Measurements from ENCODE around the gene MGAT5B.

MGAT5B gene

GRCh38 chr17:76879691-76880090 lies 11.5 kb downstream of the MGAT5B start:
- DNase-seq (ENCODE audit: low read depth in 3 of 3): no peak

GRCh38 chr17:76880268-76880667 lies 12.1 kb downstream of the MGAT5B start:
- DNase-seq (ENCODE audit: low read depth in 3 of 3): no peak

DNA sequence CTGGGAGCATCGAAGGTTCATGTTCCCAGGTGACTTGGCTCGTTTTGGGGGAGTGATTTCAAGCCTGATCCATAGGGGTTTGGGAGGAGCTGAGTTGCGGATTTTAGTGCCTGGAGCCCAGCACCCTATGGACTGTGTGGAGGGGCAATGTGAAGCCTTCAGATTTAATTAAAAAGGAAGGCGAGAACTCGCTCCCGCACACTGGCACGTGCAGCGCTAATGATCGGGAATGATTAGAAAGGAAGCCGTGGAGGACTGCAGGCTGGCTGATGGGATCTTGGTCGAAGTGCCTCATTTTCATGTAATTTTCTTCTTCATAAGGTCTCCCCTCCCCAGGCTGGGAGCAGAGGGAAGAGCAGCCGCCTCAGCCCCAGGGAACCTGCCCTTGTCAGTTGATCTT lies 12.8 kb downstream of the MGAT5B start:
- DNase-seq (ENCODE audit: low read depth in 3 of 3): no peak

DNA sequence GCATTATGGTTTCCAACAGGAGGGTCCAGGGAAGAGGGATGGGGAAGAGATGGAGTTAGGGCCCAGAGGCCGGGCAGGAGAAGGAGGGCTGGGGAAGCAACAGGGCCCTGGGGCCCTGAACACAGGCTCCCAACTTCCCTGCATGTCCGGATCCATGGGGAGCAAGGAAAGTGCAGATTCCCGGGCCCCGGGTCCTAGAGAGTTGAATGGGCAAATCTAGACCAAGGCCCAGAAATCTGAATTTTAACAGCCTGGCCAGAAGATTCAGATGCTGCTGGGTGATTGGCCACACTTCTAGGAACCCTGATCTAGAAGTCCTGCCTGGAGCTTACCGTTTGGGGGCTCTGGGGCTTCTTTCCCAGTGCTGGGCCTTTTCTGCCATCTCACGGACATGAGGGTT lies 13.2 kb downstream of the MGAT5B start:
- no peak for DNase-seq (ENCODE audit: low read depth in 3 of 3)

GRCh38 chr17:76881966-76882365 lies 13.8 kb downstream of the MGAT5B start:
- DNase-seq (ENCODE audit: low read depth in 3 of 3): no peak

GRCh38 chr17:76883744-76884525 lies 15.7 kb downstream of the MGAT5B start:
- DNase-seq (ENCODE audit: low read depth in 3 of 3): no peak

DNA sequence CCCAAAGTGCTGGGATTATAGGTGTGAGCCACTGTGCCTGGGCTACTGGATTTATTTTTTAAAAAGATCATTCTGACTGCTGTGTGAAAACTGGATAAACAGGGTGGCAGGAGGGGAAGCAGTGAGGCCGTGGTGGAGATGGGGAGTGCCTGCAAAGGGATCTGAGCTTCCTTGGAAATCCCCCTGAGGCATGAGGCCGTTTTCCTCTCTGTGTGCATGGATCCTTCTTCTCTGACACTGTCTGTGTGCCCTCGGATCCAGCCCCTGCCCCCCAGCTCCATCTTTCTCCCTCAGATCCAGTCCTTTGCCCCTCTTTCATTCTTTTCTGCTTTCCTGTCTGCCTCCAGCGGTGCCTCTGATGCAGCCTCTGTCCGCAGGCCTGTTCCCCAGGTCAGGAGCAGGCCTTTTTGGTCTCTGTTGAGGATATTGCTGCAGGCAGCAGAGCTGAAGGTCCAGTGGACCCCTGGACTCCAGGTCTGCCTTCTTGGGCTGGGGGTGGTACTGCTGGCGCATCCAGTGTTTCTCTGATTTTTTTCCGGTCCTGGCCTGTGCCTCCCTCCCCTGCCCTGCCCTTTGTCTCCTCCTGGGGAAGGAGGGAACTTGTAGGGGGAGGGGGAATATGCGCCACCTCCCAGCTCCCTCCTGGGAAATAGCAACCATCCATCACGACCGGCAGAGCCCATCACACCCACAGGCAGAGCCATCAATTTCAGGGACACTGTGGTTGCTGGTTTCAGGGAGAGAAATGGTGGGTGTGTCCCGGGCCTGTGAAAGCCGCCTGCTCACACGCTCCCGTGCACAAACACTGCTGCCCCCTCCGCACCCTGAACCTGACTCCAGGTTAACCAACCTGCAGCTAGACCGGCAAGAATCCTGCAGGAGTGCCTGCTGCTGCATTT lies 17.0 kb downstream of the MGAT5B start:
- DNase-seq (ENCODE audit: low read depth in 3 of 3): no peak

- no peak for DNase-seq (ENCODE audit: low read depth in 3 of 3)
These were observed 17.7 kb downstream of the MGAT5B start for GRCh38 chr17:76885894-76886290.

- DNase-seq (ENCODE audit: low read depth in 3 of 3): no peak
These were observed 18.2 kb downstream of the MGAT5B start for GRCh38 chr17:76886395-76886794.

DNA sequence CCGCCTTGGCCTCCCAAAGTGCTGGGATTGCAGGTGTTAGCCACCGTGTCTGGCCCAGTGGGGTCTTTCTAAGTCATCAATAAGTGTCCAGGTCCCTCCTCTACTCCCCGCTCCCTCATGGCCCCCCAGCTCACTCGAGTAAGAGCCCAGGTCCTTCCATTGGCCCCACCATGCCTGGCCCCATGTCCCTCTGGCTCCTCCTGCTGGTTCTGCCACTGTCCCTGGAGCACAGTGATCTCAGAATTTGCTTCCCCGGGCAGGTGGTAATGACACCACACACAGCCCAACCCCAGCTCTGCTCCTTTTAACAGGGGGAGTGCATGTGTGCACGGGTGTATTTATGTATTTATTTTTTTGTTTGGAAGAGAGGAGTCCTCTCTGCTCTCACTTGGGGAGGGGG lies 19.6 kb downstream of the MGAT5B start:
- no peak for DNase-seq (ENCODE audit: low read depth in 3 of 3)

GRCh38 chr17:76888661-76889060 lies 20.5 kb downstream of the MGAT5B start:
- DNase-seq (ENCODE audit: low read depth in 3 of 3): no peak

GRCh38 chr17:76889323-76889722 lies 21.1 kb downstream of the MGAT5B start:
- DNase-seq (ENCODE audit: low read depth in 3 of 3): no peak

- no peak for DNase-seq (ENCODE audit: low read depth in 3 of 3)
These were observed 24.1 kb downstream of the MGAT5B start for GRCh38 chr17:76892329-76892728.

DNA sequence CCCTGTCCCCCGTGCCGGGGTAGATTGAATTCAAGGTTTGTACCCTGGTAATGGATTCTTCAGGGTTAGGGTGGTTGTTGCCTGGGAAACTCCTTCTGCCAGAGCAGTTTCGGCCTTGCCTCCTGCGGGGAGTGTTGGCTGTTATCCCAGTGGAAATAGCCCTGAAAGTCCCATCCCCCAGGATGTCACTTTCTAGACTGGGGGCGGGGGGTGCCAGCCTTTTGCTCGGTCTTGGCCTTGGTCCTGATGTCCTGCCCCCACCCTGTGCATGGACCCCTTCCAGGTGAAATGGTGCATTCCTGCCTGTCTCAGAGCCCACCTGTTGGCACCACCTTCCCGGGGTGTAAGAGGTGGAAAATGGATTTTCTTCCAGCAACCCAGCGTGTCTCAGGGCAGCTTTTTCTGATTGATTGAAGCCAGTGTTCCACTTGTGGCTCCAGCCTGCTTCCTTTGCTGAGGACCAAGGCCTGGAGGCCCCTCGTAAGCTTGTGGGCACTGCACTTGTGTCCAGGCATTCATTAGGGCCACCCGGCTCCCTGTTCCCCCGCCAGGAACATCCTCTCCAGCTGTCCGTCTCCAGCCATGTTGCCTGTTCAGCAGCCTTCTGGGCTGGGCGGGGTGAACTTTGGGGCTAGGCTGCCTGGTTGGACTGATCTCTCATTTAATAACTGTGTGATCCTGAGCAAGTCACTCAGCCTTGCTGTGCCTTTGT lies 25.6 kb downstream of the MGAT5B start:
- DNase-seq (ENCODE audit: low read depth in 3 of 3): no peak

DNA sequence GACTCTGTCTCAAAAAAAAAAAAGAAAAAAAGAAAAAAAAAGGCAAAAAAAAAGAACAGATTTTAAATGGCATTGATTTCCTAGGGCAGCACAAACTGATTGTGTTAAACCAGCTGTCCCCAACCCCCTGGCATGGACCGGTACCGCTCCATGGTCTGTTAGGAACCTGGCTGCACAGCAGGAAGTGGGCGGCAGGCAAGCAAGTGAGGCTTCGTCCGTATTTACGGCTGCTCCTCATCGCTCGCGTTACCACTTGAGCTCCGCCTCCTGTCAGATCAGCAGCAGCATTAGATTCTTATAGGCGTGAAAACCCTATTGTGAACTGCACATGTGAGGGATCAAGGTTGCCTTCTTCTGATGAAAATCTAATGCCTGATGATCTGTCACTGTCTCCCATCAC lies 26.6 kb downstream of the MGAT5B start:
- no peak for DNase-seq (ENCODE audit: low read depth in 3 of 3)

DNA sequence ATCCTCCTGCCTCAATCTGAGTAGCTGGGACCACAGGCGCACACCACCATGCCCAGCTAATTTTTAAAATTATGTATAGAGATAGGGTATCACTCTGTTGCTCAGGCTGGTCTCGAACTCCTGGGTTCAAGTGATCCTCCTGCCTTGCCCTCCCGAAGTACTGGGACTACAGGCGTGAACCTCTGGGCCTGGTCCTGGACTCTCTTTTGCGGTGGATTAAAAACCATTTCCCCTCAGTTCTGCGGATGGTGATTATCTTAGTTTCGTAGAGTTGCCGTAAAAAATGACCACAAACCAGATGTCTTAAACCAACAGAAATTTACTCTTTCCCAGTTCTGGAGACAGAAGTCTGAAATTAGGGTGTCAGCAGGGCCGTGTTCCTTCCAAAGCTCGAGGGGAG lies 28.8 kb downstream of the MGAT5B start:
- no peak for DNase-seq (ENCODE audit: low read depth in 3 of 3)

GRCh38 chr17:76899414-76899813 lies 31.2 kb downstream of the MGAT5B start:
- DNase-seq (ENCODE audit: low read depth in 3 of 3): no peak

DNA sequence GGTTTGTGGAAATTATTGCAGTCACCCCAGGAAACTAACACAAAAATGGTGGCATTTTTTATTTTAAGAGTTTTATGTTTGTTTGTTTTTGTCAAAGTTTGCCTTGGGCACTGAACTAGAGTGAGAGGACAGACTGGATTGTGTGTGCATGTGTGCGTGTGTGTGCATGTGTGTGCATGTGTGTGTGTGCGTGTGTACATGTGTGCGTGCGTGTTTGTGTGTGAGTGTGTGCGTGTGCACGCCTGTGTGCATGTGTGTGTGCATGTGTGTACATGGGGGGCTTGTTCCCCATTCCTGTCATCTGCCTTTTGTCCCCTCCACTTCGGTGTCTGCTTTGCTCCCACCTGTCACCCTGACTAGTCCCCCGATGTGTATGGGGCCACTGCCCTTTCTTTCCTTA lies 32.5 kb downstream of the MGAT5B start:
- no peak for DNase-seq (ENCODE audit: low read depth in 3 of 3)

- DNase-seq (ENCODE audit: low read depth in 3 of 3): no peak
These were observed 33.5 kb downstream of the MGAT5B start for GRCh38 chr17:76901542-76902197.

DNA sequence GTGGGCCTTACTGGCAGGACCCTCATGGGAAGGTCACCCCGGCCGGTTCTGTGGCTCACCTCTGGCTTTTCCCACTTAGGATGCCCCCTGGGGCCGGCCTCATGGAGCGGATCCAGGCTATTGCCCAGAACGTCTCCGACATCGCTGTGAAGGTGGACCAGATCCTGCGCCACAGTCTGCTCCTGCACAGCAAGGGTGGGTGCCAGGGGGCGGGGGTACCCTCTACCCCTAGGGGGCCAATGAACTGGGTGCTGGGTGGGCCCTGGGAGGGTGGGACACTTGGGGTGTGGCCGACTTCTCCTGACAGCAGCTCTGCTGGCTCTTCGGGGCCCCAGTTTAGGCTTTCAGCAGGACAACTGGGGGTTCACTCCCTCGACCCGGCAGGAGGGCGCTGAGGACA lies 34.3 kb downstream of the MGAT5B start:
- no peak for DNase-seq (ENCODE audit: low read depth in 3 of 3)

- DNase-seq (ENCODE audit: low read depth in 3 of 3): no peak
These were observed 35.4 kb downstream of the MGAT5B start for GRCh38 chr17:76903631-76904030.

GRCh38 chr17:76904116-76904515 lies 35.9 kb downstream of the MGAT5B start:
- no peak for DNase-seq (ENCODE audit: low read depth in 3 of 3)

Data from stimulated activated CD4-positive, alpha-beta T cell treated with anti-CD3 and anti-CD28 coated beads, TNF-alpha, amount 100 ng/mL, for 48 hours (primary cell).